Glutamatergic neuron (in vitro differentiated cells): ENCODE data around the gene TGFBR2. TPM values are rescaled to one million over a fixed set of nuclear protein-coding genes. Genes with fewer than 3 reads are reported as not detected.

ENCODE experiments used
- DNase-seq: peaks from one replicate; pipeline ENCODE4 v3.0.0; 2022
- H3K27ac Mint-ChIP-seq: one replicate; pipeline ENCODE4 v1.8.0; 2020; ENCODE audit warnings: mild to moderate bottlenecking, mixed read lengths, inconsistent platforms; ENCODE audit not compliant: unreplicated experiment
- H3K27me3 Mint-ChIP-seq: one replicate; pipeline ENCODE4 v1.8.0; 2020; ENCODE audit warnings: mild to moderate bottlenecking, moderate library complexity, mixed read lengths, inconsistent platforms; ENCODE audit not compliant: unreplicated experiment
- H3K36me3 Mint-ChIP-seq: one replicate; pipeline ENCODE4 v1.8.0; 2020; ENCODE audit warnings: mild to moderate bottlenecking, mixed read lengths, inconsistent platforms; ENCODE audit not compliant: unreplicated experiment
- H3K4me1 Mint-ChIP-seq: one replicate; pipeline ENCODE4 v1.8.0; 2020; ENCODE audit warnings: mild to moderate bottlenecking, low read depth, mixed read lengths, inconsistent platforms; ENCODE audit not compliant: unreplicated experiment
- H3K4me3 Mint-ChIP-seq: one replicate; pipeline ENCODE4 v1.8.0; 2020; ENCODE audit warnings: mild to moderate bottlenecking, mixed read lengths, inconsistent platforms; ENCODE audit not compliant: unreplicated experiment
- H3K9me3 Mint-ChIP-seq: one replicate; pipeline ENCODE4 v1.8.0; 2020; ENCODE audit warnings: mild to moderate bottlenecking, moderate library complexity, mixed read lengths, inconsistent platforms; ENCODE audit not compliant: unreplicated experiment
- total RNA-seq: library from RNA; stranded (reverse); fragmentation: NEBNext Ultra II Directional; extraction: Animal tissue kit (Norgen Biotek cat#: 25700); gene quantifications from one replicate; pipeline ENCODE4 v1.2.1, GENCODE V29; 2021; ENCODE audit not compliant: unreplicated experiment
- TF ChIP-seq, protein P1 (sequence below): fragments of 200-600 bp; sonication (generic); IDR thresholded peaks from one replicate; pipeline ENCODE4 v1.5.0; 2021; ENCODE audit not compliant: partially characterized antibody, unreplicated experiment

TGFBR2 gene
- total RNA-seq, 1 donor from 2014 or later: 0.96 TPM

DNA sequence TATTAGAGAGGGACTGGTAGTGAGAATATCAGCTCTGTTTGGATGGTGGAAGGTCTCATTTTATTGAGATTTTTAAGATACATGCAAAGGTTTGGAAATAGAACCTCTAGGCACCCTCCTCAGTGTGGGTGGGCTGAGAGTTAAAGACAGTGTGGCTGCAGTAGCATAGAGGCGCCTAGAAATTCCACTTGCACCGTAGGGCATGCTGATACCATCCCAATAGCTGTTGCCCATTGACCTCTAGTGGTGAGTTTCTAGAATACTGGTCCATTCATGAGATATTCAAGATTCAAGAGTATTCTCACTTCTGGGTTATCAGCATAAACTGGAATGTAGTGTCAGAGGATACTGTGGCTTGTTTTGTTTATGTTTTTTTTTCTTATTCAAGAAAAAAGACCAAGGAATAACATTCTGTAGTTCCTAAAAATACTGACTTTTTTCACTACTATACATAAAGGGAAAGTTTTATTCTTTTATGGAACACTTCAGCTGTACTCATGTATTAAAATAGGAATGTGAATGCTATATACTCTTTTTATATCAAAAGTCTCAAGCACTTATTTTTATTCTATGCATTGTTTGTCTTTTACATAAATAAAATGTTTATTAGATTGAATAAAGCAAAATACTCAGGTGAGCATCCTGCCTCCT, 87.2 kb downstream of the TGFBR2 start:
- DNase-seq: no peak
- H3K4me1 Mint-ChIP-seq: peaks cover 18% of the 10 kb centered on the region
- TF ChIP-seq, protein P1, sequence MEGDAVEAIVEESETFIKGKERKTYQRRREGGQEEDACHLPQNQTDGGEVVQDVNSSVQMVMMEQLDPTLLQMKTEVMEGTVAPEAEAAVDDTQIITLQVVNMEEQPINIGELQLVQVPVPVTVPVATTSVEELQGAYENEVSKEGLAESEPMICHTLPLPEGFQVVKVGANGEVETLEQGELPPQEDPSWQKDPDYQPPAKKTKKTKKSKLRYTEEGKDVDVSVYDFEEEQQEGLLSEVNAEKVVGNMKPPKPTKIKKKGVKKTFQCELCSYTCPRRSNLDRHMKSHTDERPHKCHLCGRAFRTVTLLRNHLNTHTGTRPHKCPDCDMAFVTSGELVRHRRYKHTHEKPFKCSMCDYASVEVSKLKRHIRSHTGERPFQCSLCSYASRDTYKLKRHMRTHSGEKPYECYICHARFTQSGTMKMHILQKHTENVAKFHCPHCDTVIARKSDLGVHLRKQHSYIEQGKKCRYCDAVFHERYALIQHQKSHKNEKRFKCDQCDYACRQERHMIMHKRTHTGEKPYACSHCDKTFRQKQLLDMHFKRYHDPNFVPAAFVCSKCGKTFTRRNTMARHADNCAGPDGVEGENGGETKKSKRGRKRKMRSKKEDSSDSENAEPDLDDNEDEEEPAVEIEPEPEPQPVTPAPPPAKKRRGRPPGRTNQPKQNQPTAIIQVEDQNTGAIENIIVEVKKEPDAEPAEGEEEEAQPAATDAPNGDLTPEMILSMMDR: peak; percentile 77
- H3K4me3 Mint-ChIP-seq: no peak overlapping the region
- no peaks in the 10 kb centered on the region for H3K36me3 Mint-ChIP-seq
- peaks cover 2% of the 10 kb centered on the region for H3K9me3 Mint-ChIP-seq
- H3K27me3 Mint-ChIP-seq: no peaks in the 10 kb centered on the region
- no peak overlapping the region for H3K27ac Mint-ChIP-seq

DNA sequence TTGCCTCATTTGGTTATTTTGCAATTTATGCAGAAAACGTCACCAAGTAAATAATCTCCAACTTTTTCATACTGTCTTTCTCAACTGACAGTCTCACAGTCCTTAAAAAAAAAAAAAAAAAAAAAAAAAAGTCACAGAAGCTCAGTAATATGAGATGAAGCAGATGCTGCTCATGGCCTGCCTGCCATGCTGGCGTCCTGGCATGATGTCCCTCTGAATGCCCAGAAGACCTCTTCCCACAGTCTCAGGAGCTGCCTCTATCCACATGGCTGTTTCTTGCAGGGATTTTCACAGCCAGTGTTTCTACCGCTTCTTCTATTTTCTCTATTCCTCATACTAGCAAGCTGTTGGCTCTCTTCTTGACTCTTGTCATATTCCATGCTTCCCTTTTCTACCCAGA, 87.7 kb downstream of the TGFBR2 start:
- no peak overlapping the region for H3K27ac Mint-ChIP-seq
- peaks cover 2% of the 10 kb centered on the region for H3K9me3 Mint-ChIP-seq
- peaks cover 15% of the 10 kb centered on the region for H3K4me1 Mint-ChIP-seq
- no peak for DNase-seq
- TF ChIP-seq, protein P1: no peak
- H3K4me3 Mint-ChIP-seq: no peak overlapping the region
- no peaks in the 10 kb centered on the region for H3K27me3 Mint-ChIP-seq
- H3K36me3 Mint-ChIP-seq: no peaks in the 10 kb centered on the region

DNA sequence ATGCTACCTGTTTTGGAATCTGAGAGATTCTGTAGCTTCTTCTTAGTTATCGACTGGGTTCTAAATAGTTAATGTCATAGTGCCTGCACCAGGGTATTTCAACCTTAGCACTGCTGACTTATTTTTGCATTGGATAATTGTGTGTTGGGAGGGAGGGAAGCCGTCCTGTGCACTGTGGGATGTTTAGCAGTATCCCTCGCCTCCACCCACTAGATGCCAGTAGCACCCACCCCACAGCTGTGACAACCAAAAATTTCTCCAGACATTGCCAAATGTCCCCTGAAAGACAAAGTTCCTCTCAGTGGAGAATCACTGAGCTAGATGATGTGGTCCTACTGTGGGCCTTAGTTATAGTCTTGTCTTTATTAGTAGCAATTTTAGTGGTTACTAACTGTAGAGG, 88.3 kb downstream of the TGFBR2 start:
- TF ChIP-seq, protein P1: no peak
- Mint-ChIP-seq H3K27ac (no peak overlapping the region), H3K36me3 (no peaks in the 10 kb centered on the region), H3K4me3 (no peak overlapping the region), H3K4me1 (peaks cover 13% of the 10 kb centered on the region), H3K27me3 (no peaks in the 10 kb centered on the region), H3K9me3 (peaks cover 2% of the 10 kb centered on the region)
- DNase-seq: no peak

DNA sequence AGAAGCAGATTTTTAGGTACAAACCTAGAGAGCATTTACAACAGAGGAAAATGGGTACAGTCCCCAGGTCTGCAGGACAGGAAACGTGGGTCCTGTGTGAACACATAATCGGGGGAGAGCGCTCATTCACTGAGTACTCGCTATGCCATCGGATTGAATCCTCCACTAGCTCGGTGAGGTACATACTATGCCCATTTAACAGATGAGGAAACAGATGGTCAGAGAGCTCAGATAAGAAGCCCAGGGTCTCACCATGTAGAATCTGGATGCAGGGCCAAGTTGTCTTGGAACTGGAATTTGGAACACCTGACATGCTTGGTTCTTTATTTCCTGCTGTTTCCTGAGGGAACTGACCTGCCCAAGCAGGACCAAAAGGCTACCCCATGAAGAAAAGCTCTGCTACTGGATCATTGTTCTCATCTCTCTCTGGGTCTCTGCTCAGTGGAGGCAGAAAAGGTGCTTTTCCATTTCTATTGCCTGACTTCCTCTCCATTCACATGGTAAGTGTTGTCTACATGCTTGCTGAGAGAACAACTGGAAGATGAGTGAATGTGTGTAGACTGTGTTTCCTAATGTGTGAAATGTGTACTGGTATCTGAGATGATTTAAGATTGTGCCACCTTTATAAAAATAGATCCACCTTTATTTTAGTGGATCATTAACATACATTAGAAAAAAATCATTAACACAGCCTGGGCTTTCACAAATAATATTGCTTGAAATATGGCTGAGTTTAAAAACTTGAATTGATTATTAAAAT, 89.1 kb downstream of the TGFBR2 start:
- no peak overlapping the region for H3K4me3 Mint-ChIP-seq

More for the DNA sequence above, 89.1 kb downstream of the TGFBR2 start:
- peaks cover 2% of the 10 kb centered on the region for H3K9me3 Mint-ChIP-seq
- TF ChIP-seq, protein P1: no peak
- H3K27me3 Mint-ChIP-seq: no peaks in the 10 kb centered on the region
- H3K4me1 Mint-ChIP-seq: peaks cover 13% of the 10 kb centered on the region
- DNase-seq: no peak
- H3K27ac Mint-ChIP-seq: no peak overlapping the region
- H3K36me3 Mint-ChIP-seq: no peaks in the 10 kb centered on the region
